ENCODE data around the gene HGFAC. TPM values are rescaled to one million over a fixed set of nuclear protein-coding genes. Genes with fewer than 3 reads are reported as not detected.

HGFAC gene
- total RNA-seq, 1 experiment from 2014 or later: 0.04 TPM

DNA sequence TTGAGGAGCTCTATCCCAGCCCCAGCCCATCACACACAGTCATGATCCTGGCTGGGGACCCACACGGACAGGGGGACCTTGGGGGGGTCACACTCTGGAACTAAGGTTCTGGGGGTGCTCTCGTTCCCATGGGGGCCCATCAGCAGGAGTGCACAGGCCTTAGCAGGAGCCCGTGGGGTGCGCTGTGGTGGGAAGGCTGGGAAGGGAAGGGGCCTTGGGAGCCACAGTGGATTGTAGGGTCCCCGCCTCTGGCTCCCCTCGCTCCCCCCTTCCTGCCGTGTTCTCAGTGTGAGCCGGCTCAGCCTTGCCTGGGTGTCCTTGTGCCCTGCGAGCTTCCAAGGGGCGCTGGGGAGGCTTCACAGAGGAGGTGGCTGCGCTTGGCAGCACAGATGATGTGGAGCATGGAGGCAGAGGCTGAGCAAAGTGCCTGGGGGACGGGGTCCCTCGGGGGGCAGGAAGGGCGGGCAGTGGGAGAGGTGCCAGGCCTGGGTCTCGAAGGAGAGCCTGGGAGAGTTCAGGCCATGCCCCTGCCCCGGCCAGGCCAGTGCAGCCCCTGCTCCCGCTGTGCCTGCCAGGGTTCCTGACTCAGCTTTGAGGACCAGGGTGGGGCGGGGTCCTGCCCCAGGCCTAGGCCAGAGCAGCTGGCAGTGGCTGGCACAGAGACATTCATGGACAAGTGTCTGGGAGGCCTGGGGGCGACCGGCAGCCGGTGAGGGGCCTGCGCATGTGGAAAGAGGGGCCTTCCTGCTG, 5.5 kb upstream of the HGFAC start:
- ATAC-seq (peak; percentile 5; the same call in 1 of the 2 replicates), DNase-seq (no peak)
- intact Hi-C loops (cut with micrococcal nuclease): no loop called here
- Histone ChIP-seq H3K27me3 (ENCODE audit: low read length) (no peaks in the 10 kb centered on the region), H3K4me1 (ENCODE audit: insufficient read depth, low read length) (peaks cover 11% of the 10 kb centered on the region), H3K79me2 (ENCODE audit: low read length) (no peaks in the 10 kb centered on the region), H3K4me3 (ENCODE audit: low read length) (no peak overlapping the region), H2AFZ (ENCODE audit: low read length) (no peak overlapping the region), H3K9me2 (replicated peaks; ENCODE audit: low read length) (no peaks in the 10 kb centered on the region), H3K27ac (ENCODE audit: low read length) (peak overlapping the region; percentile 37; the same call in 1 of the 2 replicates), H3K9me3 (ENCODE audit: low read length) (no peaks in the 10 kb centered on the region), H3F3A (ENCODE audit: low read length, unreplicated experiment) (no peaks in the 10 kb centered on the region), H3K9ac (ENCODE audit: low read length) (0 out of 2 replicates have a peak overlapping the region, but pooled peaks have one; percentile 17), H4K20me1 (ENCODE audit: low read length) (no peaks in the 10 kb centered on the region), H3K4me2 (ENCODE audit: low read length) (0 out of 2 replicates have a peak overlapping the region, but pooled peaks have one; percentile 24), H3K36me3 (ENCODE audit: low read depth, low read length) (no peaks in the 10 kb centered on the region)
- ChIA-PET POLR2A (ENCODE audit: unreplicated experiment) (no interaction called here), CTCF (no interaction called here)
- BruUV-seq (replicated peaks): no TSS peak
- no peak for TF ChIP-seq EZH2 (IDR thresholded peaks at IDR 0.05; ENCODE audit: low read length, unreplicated experiment)

DNA sequence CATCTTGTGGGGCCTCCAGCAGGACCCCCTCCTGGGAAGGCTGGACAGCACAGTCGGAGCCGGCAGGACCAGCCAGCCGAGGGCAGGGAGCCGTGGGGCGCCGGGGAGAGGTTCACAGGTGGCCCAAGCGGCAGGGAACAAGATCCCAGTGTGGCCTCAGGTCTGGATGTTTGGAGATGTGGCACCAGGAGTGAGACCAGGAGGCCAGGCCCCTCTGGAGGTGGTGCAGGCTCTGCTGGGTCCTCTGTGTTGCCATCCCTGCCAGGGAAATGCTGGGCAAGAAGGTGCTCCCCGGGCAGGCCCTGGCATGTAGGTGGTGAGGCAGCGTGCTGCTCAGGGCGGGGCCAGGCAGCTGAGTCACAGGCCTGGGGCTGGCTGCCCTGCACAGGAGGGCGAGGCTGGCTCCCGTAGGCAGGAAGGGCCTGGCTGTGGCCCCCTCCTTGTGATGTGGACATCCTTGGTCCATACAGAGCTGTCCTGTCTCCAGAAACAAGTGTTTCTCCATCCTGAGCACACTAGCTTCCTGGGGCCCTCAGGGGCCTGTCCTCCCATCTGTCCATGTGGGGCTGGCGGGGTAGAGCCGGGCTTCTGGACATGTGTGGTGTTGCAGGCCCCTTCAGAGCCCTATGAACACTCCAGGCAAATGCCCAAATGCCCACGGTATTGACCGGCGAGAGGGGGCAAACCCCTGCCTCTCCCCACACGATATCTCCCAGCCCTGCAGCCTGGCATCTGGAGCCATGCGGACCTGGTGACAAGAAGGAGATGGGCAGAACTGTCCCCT, 4.8 kb upstream of the HGFAC start:
- Histone ChIP-seq H3K9me3 (ENCODE audit: low read length) (no peaks in the 10 kb centered on the region), H3K4me3 (ENCODE audit: low read length) (no peak overlapping the region), H3K27ac (ENCODE audit: low read length) (peak overlapping the region; percentile 37; the same call in 1 of the 2 replicates), H3F3A (ENCODE audit: low read length, unreplicated experiment) (no peaks in the 10 kb centered on the region), H3K27me3 (ENCODE audit: low read length) (no peaks in the 10 kb centered on the region), H3K36me3 (ENCODE audit: low read depth, low read length) (no peaks in the 10 kb centered on the region), H3K4me2 (ENCODE audit: low read length) (peak overlapping the region; percentile 24; the same call in 1 of the 2 replicates), H3K79me2 (ENCODE audit: low read length) (no peaks in the 10 kb centered on the region), H2AFZ (ENCODE audit: low read length) (no peak overlapping the region), H3K9ac (ENCODE audit: low read length) (0 out of 2 replicates have a peak overlapping the region, but pooled peaks have one; percentile 17), H3K9me2 (replicated peaks; ENCODE audit: low read length) (no peaks in the 10 kb centered on the region), H3K4me1 (ENCODE audit: insufficient read depth, low read length) (peaks cover 11% of the 10 kb centered on the region), H4K20me1 (ENCODE audit: low read length) (no peaks in the 10 kb centered on the region)
- intact Hi-C loops (cut with micrococcal nuclease): no loop called here
- CTCF ChIA-PET: no interaction called here
- POLR2A ChIA-PET (ENCODE audit: unreplicated experiment): no interaction called here
- ATAC-seq: peak; percentile 99
- DNase-seq: peak; percentile 75
- no TSS peak for BruUV-seq (replicated peaks)
- TF ChIP-seq, protein P1, sequence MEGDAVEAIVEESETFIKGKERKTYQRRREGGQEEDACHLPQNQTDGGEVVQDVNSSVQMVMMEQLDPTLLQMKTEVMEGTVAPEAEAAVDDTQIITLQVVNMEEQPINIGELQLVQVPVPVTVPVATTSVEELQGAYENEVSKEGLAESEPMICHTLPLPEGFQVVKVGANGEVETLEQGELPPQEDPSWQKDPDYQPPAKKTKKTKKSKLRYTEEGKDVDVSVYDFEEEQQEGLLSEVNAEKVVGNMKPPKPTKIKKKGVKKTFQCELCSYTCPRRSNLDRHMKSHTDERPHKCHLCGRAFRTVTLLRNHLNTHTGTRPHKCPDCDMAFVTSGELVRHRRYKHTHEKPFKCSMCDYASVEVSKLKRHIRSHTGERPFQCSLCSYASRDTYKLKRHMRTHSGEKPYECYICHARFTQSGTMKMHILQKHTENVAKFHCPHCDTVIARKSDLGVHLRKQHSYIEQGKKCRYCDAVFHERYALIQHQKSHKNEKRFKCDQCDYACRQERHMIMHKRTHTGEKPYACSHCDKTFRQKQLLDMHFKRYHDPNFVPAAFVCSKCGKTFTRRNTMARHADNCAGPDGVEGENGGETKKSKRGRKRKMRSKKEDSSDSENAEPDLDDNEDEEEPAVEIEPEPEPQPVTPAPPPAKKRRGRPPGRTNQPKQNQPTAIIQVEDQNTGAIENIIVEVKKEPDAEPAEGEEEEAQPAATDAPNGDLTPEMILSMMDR (conservative IDR thresholded peaks at IDR 0.05; ENCODE audit: low read depth, low read length): no peak
- no peak for TF ChIP-seq EZH2phosphoT487 (IDR thresholded peaks at IDR 0.05; ENCODE audit: borderline replicate concordance, low read length)
- no peak for TF ChIP-seq EZH2 (IDR thresholded peaks at IDR 0.05; ENCODE audit: low read length, unreplicated experiment)

DNA sequence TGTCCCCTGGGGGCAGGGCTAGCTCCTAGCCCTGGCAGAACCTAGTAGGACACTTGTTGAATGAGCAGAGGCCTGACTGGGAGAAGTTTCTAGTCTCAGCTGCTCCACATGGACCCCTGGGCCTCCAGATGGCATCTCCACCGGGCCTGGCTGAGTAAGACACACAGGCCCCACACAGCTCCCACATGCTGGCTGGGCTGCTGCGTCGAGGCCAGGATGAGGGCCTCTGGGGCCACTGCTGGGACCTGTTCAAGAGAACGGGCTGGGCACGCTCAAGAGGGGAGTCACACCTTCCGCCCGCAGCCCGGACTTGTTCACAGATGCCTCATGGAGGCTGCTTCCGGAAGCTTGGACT, 4.2 kb upstream of the HGFAC start:
- no peak overlapping the region for H3K9ac ChIP-seq (ENCODE audit: low read length)

More for the DNA sequence above, 4.2 kb upstream of the HGFAC start:
- no peak for DNase-seq
- Histone ChIP-seq H3K27me3 (ENCODE audit: low read length) (no peaks in the 10 kb centered on the region), H3K36me3 (ENCODE audit: low read depth, low read length) (no peaks in the 10 kb centered on the region), H3K9me2 (replicated peaks; ENCODE audit: low read length) (no peaks in the 10 kb centered on the region), H2AFZ (ENCODE audit: low read length) (no peak overlapping the region), H3K4me1 (ENCODE audit: insufficient read depth, low read length) (peaks cover 11% of the 10 kb centered on the region), H3K9me3 (ENCODE audit: low read length) (no peaks in the 10 kb centered on the region), H3F3A (ENCODE audit: low read length, unreplicated experiment) (no peaks in the 10 kb centered on the region), H3K27ac (ENCODE audit: low read length) (no peak overlapping the region), H3K4me2 (ENCODE audit: low read length) (no peak overlapping the region), H3K4me3 (ENCODE audit: low read length) (no peak overlapping the region), H3K79me2 (ENCODE audit: low read length) (no peaks in the 10 kb centered on the region), H4K20me1 (ENCODE audit: low read length) (no peaks in the 10 kb centered on the region)
- intact Hi-C loops (cut with micrococcal nuclease): no loop called here
- ChIA-PET POLR2A (ENCODE audit: unreplicated experiment) (no interaction called here), CTCF (no interaction called here)
- TF ChIP-seq EZH2 (IDR thresholded peaks at IDR 0.05; ENCODE audit: low read length, unreplicated experiment) (no peak), EZH2phosphoT487 (IDR thresholded peaks at IDR 0.05; ENCODE audit: borderline replicate concordance, low read length) (no peak)
- TF ChIP-seq, protein P1 (conservative IDR thresholded peaks at IDR 0.05; ENCODE audit: low read depth, low read length): no peak
- BruUV-seq (replicated peaks): no TSS peak
- ATAC-seq: no peak
